GM12878 (cell line): ENCODE results near the gene PLB1.

Experiments used
- CTCF ChIP-seq, 3 experiments: IDR thresholded peaks in 2 of 3; conservative IDR thresholded peaks in 1 of 3; 2 replicates each; pipeline ENCODE4 v1.5.1; 2011; ENCODE audit warnings: low read depth in 3 of 3, low read length in 3 of 3, mild to moderate bottlenecking in 3 of 3, control low read depth in 2 of 3, moderate library complexity in 2 of 3, inconsistent platforms in 1 of 3, mixed read lengths in 1 of 3; ENCODE audit not compliant: control insufficient read depth in 2 of 3, insufficient read depth in 1 of 3; ENCODE audit errors: extremely low read depth in 1 of 3
- ESRRA ChIP-seq: IDR thresholded peaks from 2 replicates; pipeline ENCODE4 v1.6.1; 2012; ENCODE audit warnings: mild to moderate bottlenecking, low read length, improper control_type of control experiment
- ZBTB40 ChIP-seq: fragments of 450-650 bp; IDR thresholded peaks from 2 replicates; pipeline ENCODE4 v1.6.1; 2016; ENCODE audit warnings: mild to moderate bottlenecking, moderate library complexity, borderline replicate concordance

- TF ChIP-seq CTCF (IDR thresholded peaks at IDR 0.05 in 2 of 3, conservative IDR thresholded peaks at IDR 0.05 in 1 of 3; ENCODE audit: control insufficient read depth in 2 of 3, extremely low read depth in 1 of 3, insufficient read depth in 1 of 3, low read depth in 3 of 3, low read length in 3 of 3): no peak
- no peak for TF ChIP-seq ZBTB40
- TF ChIP-seq ESRRA: no peak
These were observed 153.8 kb downstream of the PLB1 start for GRCh38 chr2:28649481-28650265.
